Mammary microvascular endothelial cell (primary cell): ENCODE measurements around the gene OR13C8. TPM values are rescaled to one million over a fixed set of nuclear protein-coding genes. Genes with fewer than 3 reads are reported as not detected.

ENCODE experiments used
- total RNA-seq: library from RNA; depleted of rRNA; stranded (reverse); fragments of >200 nt; gene quantifications from 2 replicates; pipeline ENCODE4 v1.2.3, GENCODE V29; 2015

Gene OR13C8
- total RNA-seq: not detected in 2 replicates

GRCh38 chr9:104568868-104569267 is at the start of gene OR13C8:
TSS of gene OR13C8 (plus strand) at chr9:104569168. CDS start at chr9:104569168, 0 bp downstream.

GRCh38 chr9:104527109-104527508 is 41.9 kb upstream of the OR13C8 start, which contains the start of gene OR13C4:
TSS of gene OR13C4 (minus strand) at chr9:104527209. CDS start at chr9:104527209, 0 bp downstream.

GRCh38 chr9:104536756-104537155 is 32.2 kb upstream of the OR13C8 start, which contains the start of gene OR13C3:
TSS of gene OR13C3 (minus strand) at chr9:104536856. CDS start at chr9:104536723, 133 bp downstream.

GRCh38 chr9:104599313-104599712 is 30.3 kb downstream of the OR13C8 start, which contains the start of gene OR13C5:
TSS of gene OR13C5 (minus strand) at chr9:104599413. CDS start at chr9:104599413, 0 bp downstream.

GRCh38 chr9:104605527-104605926 is 36.6 kb downstream of the OR13C8 start, which contains the start of gene OR13C2:
TSS of gene OR13C2 (minus strand) at chr9:104605627. CDS start at chr9:104605627, 0 bp downstream.

GRCh38 chr9:104618104-104618503 is 49.1 kb downstream of the OR13C8 start, which contains the start of gene OR13C9:
TSS of gene OR13C9 (minus strand) at chr9:104618204. CDS start at chr9:104618204, 0 bp downstream.

Other genes with a start within 250 kb of the OR13C8 start
- not detected in 2 replicates for gene OR13F1, start 64.9 kb upstream of the OR13C8 start, total RNA-seq
- not detected in 2 replicates for gene OR13C4, start 42.0 kb upstream of the OR13C8 start, total RNA-seq
- gene OR13C3, start 32.3 kb upstream of the OR13C8 start, total RNA-seq: not detected in 2 replicates
- not detected in 2 replicates for gene OR13C5, start 30.2 kb downstream of the OR13C8 start, total RNA-seq
- gene OR13C2, start 36.5 kb downstream of the OR13C8 start, total RNA-seq: not detected in 2 replicates
- not detected in 2 replicates for gene OR13C9, start 49.0 kb downstream of the OR13C8 start, total RNA-seq
- gene OR13D1, start 125.3 kb downstream of the OR13C8 start, total RNA-seq: not detected in 2 replicates
- gene NIPSNAP3A, start 178.5 kb downstream of the OR13C8 start, total RNA-seq: 78.9 and 80.5 TPM in 2 replicates
- gene NIPSNAP3B, start 195.0 kb downstream of the OR13C8 start, total RNA-seq: 0.47 TPM in 1 of 2 replicates, not detected in the other